GM18505 (cell line): ENCODE measurements around the gene ROBO3.

Source experiments
- ATAC-seq: cut with Tn5 transposase; IDR thresholded peaks from one replicate; pipeline ENCODE4 v1.9.1; 2021; ENCODE audit not compliant: unreplicated experiment
- POLR2A ChIP-seq: IDR thresholded peaks from 4 replicates; pipeline ENCODE4 v1.6.1; 2011; ENCODE audit warnings: borderline replicate concordance; ENCODE audit not compliant: insufficient read depth, insufficient read length; ENCODE audit errors: extremely low read depth

ROBO3 gene

GRCh38 chr11:124865181-124865901 lies at the start of gene ROBO3:
Gene ROBO3, plus strand, starts transcription at chr11:124865432. Its CDS starts 146 bp downstream, at chr11:124865578.
- ATAC-seq, result no peak
- TF ChIP-seq POLR2A, result no peak

GRCh38 chr11:124817036-124817435 lies 48.2 kb upstream of the ROBO3 start:
- no peak for TF ChIP-seq POLR2A
- ATAC-seq, result no peak

- TF ChIP-seq POLR2A, result no peak
- no peak for ATAC-seq
Measured at GRCh38 chr11:124821995-124822730, 43.1 kb upstream of the ROBO3 start.

- TF ChIP-seq POLR2A, result no peak
- ATAC-seq, result no peak
Measured at GRCh38 chr11:124823512-124824376, 41.5 kb upstream of the ROBO3 start.

GRCh38 chr11:124825876-124826275 lies 39.4 kb upstream of the ROBO3 start:
- no peak for ATAC-seq
- TF ChIP-seq POLR2A, result no peak

GRCh38 chr11:124829986-124830385 lies 35.2 kb upstream of the ROBO3 start:
- TF ChIP-seq POLR2A, result no peak
- no peak for ATAC-seq

- no peak for TF ChIP-seq POLR2A
- no peak for ATAC-seq
Measured at GRCh38 chr11:124830749-124831148, 34.5 kb upstream of the ROBO3 start.

- ATAC-seq, result no peak
- TF ChIP-seq POLR2A, result no peak
Measured at GRCh38 chr11:124831897-124832296, 33.3 kb upstream of the ROBO3 start.

GRCh38 chr11:124832571-124832970 lies 32.7 kb upstream of the ROBO3 start:
- TF ChIP-seq POLR2A, result no peak
- no peak for ATAC-seq

GRCh38 chr11:124834526-124835180 lies 30.6 kb upstream of the ROBO3 start:
- no peak for TF ChIP-seq POLR2A
- no peak for ATAC-seq

GRCh38 chr11:124835918-124836317 lies 29.3 kb upstream of the ROBO3 start:
- no peak for ATAC-seq
- no peak for TF ChIP-seq POLR2A

GRCh38 chr11:124837491-124837856 lies 27.8 kb upstream of the ROBO3 start:
- peak; percentile 40 for ATAC-seq
- no peak for TF ChIP-seq POLR2A

GRCh38 chr11:124838805-124839127 lies 26.5 kb upstream of the ROBO3 start:
- no peak for ATAC-seq

More at GRCh38 chr11:124838805-124839127, 26.5 kb upstream of the ROBO3 start:
- TF ChIP-seq POLR2A, result no peak
